IPS-18c (cell line): ENCODE results near the gene TMEM30B.
"Not testable (repeated sequence)": the region's sequence is repeated elsewhere in the genome, so short reads cannot be mapped to it uniquely, and the experiment has no call there.

ENCODE experiments used
- H3K4me3 ChIP-seq: 2 replicates; pipeline ENCODE4 v1.7.0; 2013; ENCODE audit warnings: low read depth, mild to moderate bottlenecking, low read length, moderate library complexity; ENCODE audit not compliant: insufficient read depth
- H3K9me3 ChIP-seq: one replicate; pipeline ENCODE4 v1.6.1; 2013; ENCODE audit warnings: mild to moderate bottlenecking, low read length, moderate library complexity; ENCODE audit not compliant: control insufficient read depth, insufficient read depth

The TMEM30B gene

DNA sequence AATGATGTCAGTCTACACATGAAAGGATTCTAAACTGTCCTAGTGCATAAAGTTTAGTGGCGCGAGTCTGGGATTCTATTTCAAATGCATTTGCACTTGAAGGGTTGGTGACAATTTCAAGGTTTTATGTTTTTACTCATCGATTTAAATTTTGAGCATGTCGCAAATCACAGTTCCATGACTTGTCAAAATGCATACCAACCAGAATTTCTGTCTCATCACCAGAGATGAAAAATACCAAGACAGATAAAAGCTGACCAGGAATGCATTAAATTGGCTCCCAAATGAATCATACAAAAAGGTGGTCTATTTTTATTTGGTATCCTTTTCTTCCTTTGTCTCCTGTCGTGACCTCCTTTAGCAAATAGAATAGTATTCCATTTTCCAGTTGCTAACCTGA is 25.2 kb downstream of the TMEM30B start:
- H3K4me3 ChIP-seq, result no peak overlapping the region

DNA sequence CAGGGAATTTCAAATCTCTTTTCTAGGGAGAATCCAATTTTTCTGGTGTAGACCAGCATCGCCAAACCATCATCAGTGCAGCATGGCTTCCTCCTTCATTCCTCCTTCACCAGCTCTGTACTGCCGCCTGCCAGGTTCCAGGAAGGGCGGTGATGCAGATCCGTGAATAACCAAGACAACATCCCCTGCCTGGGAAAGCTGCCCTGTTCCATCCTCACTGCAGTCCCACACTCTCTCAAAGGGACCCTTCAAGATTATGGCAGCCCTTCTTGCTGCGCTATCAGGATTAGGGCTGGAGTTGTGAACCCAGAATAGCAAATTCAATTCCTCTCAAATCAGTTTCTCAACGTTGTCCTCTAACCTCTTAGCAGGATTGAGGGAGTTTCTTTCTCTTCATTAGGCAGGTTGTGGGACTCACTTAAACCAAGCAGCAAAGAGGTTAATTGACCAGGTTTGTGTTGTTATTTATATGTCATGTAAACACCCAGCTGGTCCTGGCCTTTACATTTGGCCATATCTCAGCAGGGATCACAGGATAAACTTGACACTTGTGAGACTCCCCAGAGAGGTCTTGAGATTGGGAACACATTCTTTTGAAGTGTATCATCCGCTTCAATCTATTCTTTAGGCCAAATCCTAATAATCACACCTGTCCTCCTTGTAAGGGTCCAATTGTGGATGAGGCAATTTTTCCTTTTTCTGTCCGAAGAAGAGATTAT is 26.2 kb downstream of the TMEM30B start:
- no peaks in the 10 kb centered on the region for H3K9me3 ChIP-seq
- H3K4me3 ChIP-seq, result no peak overlapping the region

More for the DNA sequence above, 25.2 kb downstream of the TMEM30B start:
- no peaks in the 10 kb centered on the region for H3K9me3 ChIP-seq

DNA sequence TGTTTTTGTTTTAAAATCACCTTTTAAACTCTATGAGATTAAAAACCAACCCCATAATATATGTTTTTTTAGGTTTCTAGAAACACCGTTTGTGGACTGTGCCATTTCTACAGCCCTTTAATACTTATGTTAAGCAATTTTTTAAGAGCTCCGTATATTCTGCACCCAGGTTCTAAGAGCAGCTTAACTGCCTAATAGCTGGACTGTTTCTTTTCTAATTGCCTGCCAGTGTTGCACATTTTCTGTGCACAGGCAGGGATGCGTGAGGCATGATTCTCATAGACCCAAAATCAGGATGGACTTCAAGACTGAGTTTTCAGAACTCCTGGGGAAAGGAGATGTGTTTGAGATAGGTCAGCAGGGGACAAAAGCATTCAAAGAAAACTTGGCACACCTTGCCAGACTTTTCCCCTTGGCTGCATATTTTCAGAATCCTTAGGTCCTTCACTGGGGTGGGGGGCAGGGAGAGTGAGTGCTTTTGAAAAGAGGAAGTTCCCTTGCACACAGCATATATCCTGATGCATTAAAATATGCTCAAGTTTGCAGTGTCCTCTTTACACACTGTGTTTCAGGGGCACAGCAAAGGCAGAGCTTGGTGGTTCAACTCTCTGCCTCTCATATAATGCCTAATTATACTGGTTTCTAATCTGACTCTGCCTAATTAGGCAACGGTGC is 27.9 kb downstream of the TMEM30B start:
- Histone ChIP-seq H3K4me3 (no peak overlapping the region), H3K9me3 (no peaks in the 10 kb centered on the region)

- no peak overlapping the region for H3K4me3 ChIP-seq
- no peaks in the 10 kb centered on the region for H3K9me3 ChIP-seq
Measured at GRCh38 chr14:61252369-61253063, 28.6 kb downstream of the TMEM30B start.

GRCh38 chr14:61250063-61250462 is 31.1 kb downstream of the TMEM30B start:
- Histone ChIP-seq H3K9me3 (no peaks in the 10 kb centered on the region), H3K4me3 (no peak overlapping the region)

- Histone ChIP-seq H3K4me3 (no peak overlapping the region), H3K9me3 (no peaks in the 10 kb centered on the region)
Measured at GRCh38 chr14:61247935-61248334, 33.2 kb downstream of the TMEM30B start.

GRCh38 chr14:61246721-61247120 is 34.4 kb downstream of the TMEM30B start:
- Histone ChIP-seq H3K9me3 (no peaks in the 10 kb centered on the region), H3K4me3 (no peak overlapping the region)

GRCh38 chr14:61244009-61244408 is 37.1 kb downstream of the TMEM30B start:
- Histone ChIP-seq H3K4me3 (no peak overlapping the region), H3K9me3 (no peaks in the 10 kb centered on the region)

DNA sequence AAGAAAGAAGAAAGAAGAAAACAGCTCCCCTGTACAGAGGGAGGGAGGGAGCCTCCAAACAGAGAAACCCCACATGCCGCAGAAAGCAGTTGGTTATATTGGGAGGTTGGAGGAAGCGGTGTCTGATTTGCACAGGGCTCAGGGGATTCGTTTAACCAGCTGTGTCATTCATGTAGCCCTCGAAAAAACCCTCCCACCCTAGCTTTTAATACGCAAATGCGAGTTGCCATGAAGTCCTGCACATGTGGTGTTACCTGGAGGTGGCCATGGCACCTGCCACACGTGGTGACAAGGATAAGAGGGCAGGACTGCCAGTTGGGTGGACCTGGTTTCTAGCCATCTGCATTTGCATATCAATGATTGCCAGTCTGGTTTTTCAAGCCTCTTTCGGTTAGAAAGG is 40.9 kb downstream of the TMEM30B start:
- Histone ChIP-seq H3K4me3 (no peak overlapping the region; the same call in 1 of the 2 replicates), H3K9me3 (no peaks in the 10 kb centered on the region)

- H3K9me3 ChIP-seq, H3K4me3 ChIP-seq: not testable (repeated sequence)
Measured at GRCh38 chr14:61239285-61239684, 41.9 kb downstream of the TMEM30B start.

GRCh38 chr14:61238611-61239245 is 42.4 kb downstream of the TMEM30B start:
- H3K9me3 ChIP-seq, result no peaks in the 10 kb centered on the region

DNA sequence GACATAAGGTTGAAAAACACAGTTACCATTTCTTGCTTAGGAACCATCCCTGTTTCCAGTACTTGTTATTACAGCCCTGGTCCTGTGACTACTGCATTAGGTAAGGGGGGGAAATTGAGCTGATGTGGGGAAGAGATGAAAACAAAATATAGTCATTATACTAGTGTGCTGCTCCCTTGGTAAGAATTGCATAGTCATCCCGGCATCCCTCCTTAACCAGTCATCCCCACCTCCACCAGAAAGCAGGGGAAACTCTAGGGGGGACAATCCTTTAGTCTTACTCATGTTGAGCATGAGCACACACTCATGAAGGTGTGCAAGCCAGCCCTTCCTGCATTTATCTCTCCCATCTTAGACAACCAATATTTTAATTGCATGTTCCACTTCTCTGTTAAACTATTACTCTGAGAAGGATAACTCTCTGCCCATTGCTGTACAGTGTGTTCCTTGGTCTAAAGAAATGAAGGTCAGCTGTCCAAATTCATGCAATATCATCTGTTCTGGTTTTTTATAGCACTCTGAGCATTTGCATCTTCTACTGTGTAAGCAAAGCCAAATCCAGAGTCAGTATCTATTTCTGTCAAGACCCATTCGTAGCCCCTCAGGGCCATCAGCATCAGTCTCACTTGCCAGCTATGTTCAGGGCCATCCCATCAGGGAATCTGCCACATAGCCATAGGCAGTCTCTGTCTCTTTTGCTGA is 46.8 kb downstream of the TMEM30B start:
- Histone ChIP-seq H3K4me3 (no peak overlapping the region), H3K9me3 (no peaks in the 10 kb centered on the region)

More at GRCh38 chr14:61238611-61239245, 42.4 kb downstream of the TMEM30B start:
- H3K4me3 ChIP-seq, result no peak overlapping the region

GRCh38 chr14:61233436-61233956 is 47.6 kb downstream of the TMEM30B start:
- Histone ChIP-seq H3K4me3 (no peak overlapping the region), H3K9me3 (no peaks in the 10 kb centered on the region)

GRCh38 chr14:61231810-61232209 is 49.3 kb downstream of the TMEM30B start:
- no peak overlapping the region for H3K4me3 ChIP-seq
- H3K9me3 ChIP-seq, result no peaks in the 10 kb centered on the region

DNA sequence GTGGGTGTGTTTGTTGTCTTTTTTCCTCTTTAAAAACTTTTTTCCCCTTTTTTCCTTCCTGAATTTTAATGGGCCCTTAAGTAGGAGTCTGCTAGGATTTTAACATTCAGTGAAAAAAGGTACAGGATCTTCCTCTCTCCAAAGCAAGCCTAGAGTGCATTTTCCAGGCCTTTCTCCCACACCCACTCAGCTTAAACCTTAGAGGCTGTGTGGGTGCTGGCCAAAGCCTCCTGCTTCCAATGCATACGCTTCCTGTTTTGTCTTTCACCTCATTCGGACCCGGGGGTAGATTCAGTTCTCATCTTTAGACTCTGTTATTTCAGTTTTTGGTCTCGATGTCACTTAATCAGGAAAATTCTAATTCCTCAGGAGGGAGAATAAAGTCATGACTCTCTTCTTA is 51.2 kb downstream of the TMEM30B start:
- no peak overlapping the region for H3K4me3 ChIP-seq
- H3K9me3 ChIP-seq, result no peaks in the 10 kb centered on the region

- Histone ChIP-seq H3K4me3 (no peak overlapping the region), H3K9me3 (no peaks in the 10 kb centered on the region)
Measured at GRCh38 chr14:61229475-61229888, 51.7 kb downstream of the TMEM30B start.
